NCI-H1417 (cell line): ENCODE results near the gene SLC28A1.

Source experiments
- DNase-seq, 3 experiments: peaks; one replicate each; lab custom pipeline; 2025; lab: John Stamatoyannopoulos, UW

Gene SLC28A1

GRCh38 chr15:84883916-84884781 is at the start of gene SLC28A1:
Gene SLC28A1 (plus strand): TSS chr15:84884662. CDS start chr15:84887761, 3,099 bp downstream.
- DNase-seq, result no peak

- DNase-seq, result no peak
Measured at GRCh38 chr15:84834969-84835368, 49.5 kb upstream of the SLC28A1 start.

- DNase-seq, result no peak
Measured at GRCh38 chr15:84835661-84836337, 48.7 kb upstream of the SLC28A1 start.

GRCh38 chr15:84836844-84837243 is 47.6 kb upstream of the SLC28A1 start:
- no peak for DNase-seq

GRCh38 chr15:84839714-84840113 is 44.7 kb upstream of the SLC28A1 start:
- DNase-seq, result no peak

- DNase-seq, result no peak
Measured at GRCh38 chr15:84840255-84840654, 44.2 kb upstream of the SLC28A1 start.

GRCh38 chr15:84840741-84841429 is 43.6 kb upstream of the SLC28A1 start:
- peak in 2 of 3 experiments; percentile 13 to 26 for DNase-seq

GRCh38 chr15:84842781-84843180 is 41.7 kb upstream of the SLC28A1 start:
- DNase-seq, result no peak

GRCh38 chr15:84844964-84845363 is 39.5 kb upstream of the SLC28A1 start:
- DNase-seq, result no peak

GRCh38 chr15:84845631-84846030 is 38.8 kb upstream of the SLC28A1 start:
- DNase-seq, result peak in 2 of 3 experiments; percentile 3 to 13

- DNase-seq, result no peak
Measured at GRCh38 chr15:84846269-84846668, 38.2 kb upstream of the SLC28A1 start.

GRCh38 chr15:84847382-84847781 is 37.1 kb upstream of the SLC28A1 start:
- DNase-seq, result no peak

GRCh38 chr15:84852212-84852611 is 32.2 kb upstream of the SLC28A1 start:
- DNase-seq, result no peak

GRCh38 chr15:84855136-84855535 is 29.3 kb upstream of the SLC28A1 start:
- peak in 1 of 3 experiments; percentile 29 for DNase-seq

GRCh38 chr15:84855765-84856164 is 28.7 kb upstream of the SLC28A1 start:
- no peak for DNase-seq

- DNase-seq, result no peak
Measured at GRCh38 chr15:84856731-84857417, 27.6 kb upstream of the SLC28A1 start.

GRCh38 chr15:84857418-84858004 is 27.0 kb upstream of the SLC28A1 start:
- no peak for DNase-seq

- DNase-seq, result no peak
Measured at GRCh38 chr15:84858231-84858630, 26.2 kb upstream of the SLC28A1 start.

GRCh38 chr15:84859144-84859543 is 25.3 kb upstream of the SLC28A1 start:
- no peak for DNase-seq

- no peak for DNase-seq
Measured at GRCh38 chr15:84859651-84860050, 24.8 kb upstream of the SLC28A1 start.

GRCh38 chr15:84861781-84862180 is 22.7 kb upstream of the SLC28A1 start:
- DNase-seq, result no peak
